Smooth muscle cell (in vitro differentiated cells): ENCODE results near the gene LSM3. TPM values are rescaled to one million over a fixed set of nuclear protein-coding genes. Genes with fewer than 3 reads are reported as not detected.

Experiments
- DNase-seq: peaks from one replicate; lab custom pipeline; 2025; ENCODE audit not compliant: unreplicated experiment; lab: John Stamatoyannopoulos, UW
- H2AFZ ChIP-seq: fragments of 200-600 bp; sonication (generic); 2 replicates; pipeline ENCODE4 v1.6.0; 2016; ENCODE audit warnings: antibody characterized with exemption, low read depth, mild to moderate bottlenecking
- H3F3A ChIP-seq: fragments of 200-600 bp; sonication (generic); 2 replicates; pipeline ENCODE4 v1.6.0; 2017; ENCODE audit warnings: antibody characterized with exemption, low read depth
- H3K27ac ChIP-seq: fragments of 200-600 bp; sonication (generic); 2 replicates; pipeline ENCODE4 v1.5.1; 2016; ENCODE audit warnings: low read depth, mild to moderate bottlenecking
- H3K27me3 ChIP-seq: fragments of 200-600 bp; sonication (generic); 2 replicates; pipeline ENCODE4 v1.6.1; 2016; ENCODE audit warnings: low read depth, mild to moderate bottlenecking
- H3K36me3 ChIP-seq: fragments of 200-600 bp; sonication (generic); 2 replicates; pipeline ENCODE4 v1.5.1; 2016; ENCODE audit warnings: low read depth
- H3K4me1 ChIP-seq: fragments of 200-600 bp; sonication (generic); 2 replicates; pipeline ENCODE4 v1.5.1; 2016; ENCODE audit warnings: low read depth
- H3K4me2 ChIP-seq: fragments of 200-600 bp; sonication (generic); 2 replicates; pipeline ENCODE4 v1.6.0; 2016; ENCODE audit warnings: mild to moderate bottlenecking
- H3K4me3 ChIP-seq: fragments of 200-600 bp; sonication (generic); 2 replicates; pipeline ENCODE4 v1.5.1; 2016; ENCODE audit warnings: mild to moderate bottlenecking
- H3K79me2 ChIP-seq: fragments of 200-600 bp; sonication (generic); 2 replicates; pipeline ENCODE4 v1.6.0; 2016; ENCODE audit warnings: low read depth, mild to moderate bottlenecking
- H3K9ac ChIP-seq: fragments of 200-600 bp; sonication (generic); 2 replicates; pipeline ENCODE4 v1.6.0; 2016; ENCODE audit warnings: low read depth
- H3K9me3 ChIP-seq: fragments of 200-600 bp; sonication (generic); replicated peaks from 2 replicates; pipeline ENCODE4 v1.5.1; 2016; ENCODE audit warnings: low read depth
- H4K20me1 ChIP-seq: fragments of 200-600 bp; sonication (generic); 2 replicates; pipeline ENCODE4 v1.6.0; 2016; ENCODE audit warnings: low read depth
- CTCF ChIP-seq: fragments of 200-600 bp; sonication (generic); IDR thresholded peaks from 2 replicates; pipeline ENCODE4 v1.5.1; 2017; ENCODE audit warnings: borderline replicate concordance, mild to moderate bottlenecking, antibody characterized with exemption; ENCODE audit not compliant: insufficient read depth, poor library complexity, severe bottlenecking
- WGBS: methylation state at CpG from one replicate; pipeline ENCODE4 v1.1.7; 2016; ENCODE audit warnings: low lambda C conversion rate; 5-methylcytosine and 5-hydroxymethylcytosine counted together
- polyA plus RNA-seq: library from polyadenylated mRNA; unstranded; fragments of >200 nt; fragmentation: Nextera tagmentation; extraction: Ambion mirVana; gene quantifications from 2 replicates; pipeline ENCODE4 v1.2.1, GENCODE V29; 2016
- total RNA-seq: library from RNA; depleted of rRNA; stranded (reverse); fragments of >200 nt; gene quantifications from 2 replicates; pipeline ENCODE4 v1.2.3, GENCODE V29; 2014

LSM3 gene
- total and polyA plus RNA-seq, 2 experiments from 2014 or later = 18.3 to 31.9 TPM

GRCh38 chr3:14222457-14222856 lies 43.8 kb downstream of the LSM3 start:
- DNase-seq = no peak
- no peak overlapping the region for H3K27ac ChIP-seq
- no peaks in the 10 kb centered on the region for H3K4me1 ChIP-seq
- no peaks in the 10 kb centered on the region for H3K79me2 ChIP-seq
- no peak overlapping the region for H3K4me3 ChIP-seq
- no peaks in the 10 kb centered on the region for H4K20me1 ChIP-seq
- no peaks in the 10 kb centered on the region for H3K36me3 ChIP-seq
- no peak for TF ChIP-seq CTCF
- H3K27me3 ChIP-seq = peaks cover 18% of the 10 kb centered on the region
- H3K9ac ChIP-seq = no peak overlapping the region
- H3F3A ChIP-seq = peaks cover 5% of the 10 kb centered on the region
- 76% methylated on average over 1 of the region's 1 CpG for WGBS
- H3K4me2 ChIP-seq = no peak overlapping the region
- H3K9me3 ChIP-seq = no peaks in the 10 kb centered on the region
- no peak overlapping the region for H2AFZ ChIP-seq

DNA sequence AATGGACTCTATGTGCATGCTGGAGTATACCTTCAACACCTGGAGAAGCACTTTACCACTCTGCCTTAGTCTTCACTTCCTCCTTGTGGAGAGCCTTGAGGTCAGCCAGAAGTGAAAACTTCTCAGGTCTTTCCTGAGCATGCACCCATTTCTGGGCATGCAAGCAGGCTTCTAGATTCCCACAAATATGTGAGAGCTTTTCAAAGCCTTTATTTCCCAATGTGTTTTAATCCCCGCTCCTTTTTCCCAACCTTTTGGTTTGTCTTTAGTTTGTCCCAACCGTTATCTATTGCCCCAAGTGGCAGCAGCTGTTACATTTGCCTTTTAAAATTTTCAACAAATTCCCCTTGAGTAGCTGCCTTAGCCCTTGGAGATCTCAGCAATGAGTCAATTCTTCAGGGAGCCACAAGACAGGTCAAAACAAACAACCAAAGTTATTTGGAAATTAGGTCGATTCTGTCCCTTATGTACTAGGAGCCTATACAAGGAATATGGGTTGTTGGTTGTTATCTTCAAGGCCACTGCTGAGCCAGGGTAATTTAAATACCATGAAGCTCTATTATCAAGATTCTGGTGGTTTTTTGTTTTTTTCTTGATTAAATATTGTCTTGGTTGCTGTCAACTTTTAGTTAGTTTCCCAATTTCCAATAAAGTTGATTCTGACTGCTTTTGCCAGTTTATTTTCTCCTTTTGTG lies 44.4 kb downstream of the LSM3 start:
- no peaks in the 10 kb centered on the region for H3K4me1 ChIP-seq
- H2AFZ ChIP-seq = no peak overlapping the region
- H3K4me2 ChIP-seq = peak overlapping the region; percentile 43
- no peaks in the 10 kb centered on the region for H3K9me3 ChIP-seq
- no peaks in the 10 kb centered on the region for H3K36me3 ChIP-seq
- no peaks in the 10 kb centered on the region for H3K79me2 ChIP-seq
- no peaks in the 10 kb centered on the region for H4K20me1 ChIP-seq
- 72% methylated on average over 3 of the region's 3 CpGs for WGBS
- DNase-seq = no peak
- no peak overlapping the region for H3K27ac ChIP-seq
- H3K9ac ChIP-seq = no peak overlapping the region
- H3K27me3 ChIP-seq = peaks cover 18% of the 10 kb centered on the region
- no peak overlapping the region for H3K4me3 ChIP-seq
- H3F3A ChIP-seq = peaks cover 5% of the 10 kb centered on the region
- TF ChIP-seq CTCF = no peak

GRCh38 chr3:14223595-14223994 lies 45.0 kb downstream of the LSM3 start:
- Histone ChIP-seq H3K79me2 (no peaks in the 10 kb centered on the region), H4K20me1 (no peaks in the 10 kb centered on the region), H3F3A (peaks cover 5% of the 10 kb centered on the region), H3K9me3 (no peaks in the 10 kb centered on the region), H3K27ac (no peak overlapping the region), H3K4me2 (no peak overlapping the region), H3K4me3 (no peak overlapping the region), H3K27me3 (peaks cover 23% of the 10 kb centered on the region), H2AFZ (no peak overlapping the region), H3K9ac (no peak overlapping the region), H3K36me3 (no peaks in the 10 kb centered on the region), H3K4me1 (no peaks in the 10 kb centered on the region)
- WGBS = 68% methylated on average over 1 of the region's 1 CpG
- no peak for TF ChIP-seq CTCF
- no peak for DNase-seq

DNA sequence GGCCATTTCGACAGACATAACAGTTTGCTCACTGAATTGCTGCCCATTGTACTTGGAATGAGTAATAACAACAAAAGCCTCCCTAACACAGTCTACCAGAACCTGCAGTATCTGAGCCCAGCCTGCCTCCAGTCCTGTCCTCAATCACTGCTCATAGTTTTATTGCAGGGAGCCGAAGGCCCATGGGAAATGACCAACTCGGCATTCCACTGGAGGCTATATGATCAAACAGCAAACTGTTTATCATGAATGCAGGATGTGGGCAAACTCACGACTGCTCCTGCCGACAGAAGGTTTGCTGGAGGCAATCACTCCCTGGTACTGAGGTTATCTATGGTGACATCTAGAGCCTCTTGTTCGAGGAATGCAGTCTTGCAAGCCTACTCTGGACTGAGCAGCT lies 46.3 kb downstream of the LSM3 start:
- no peaks in the 10 kb centered on the region for H3K36me3 ChIP-seq
- H3K9ac ChIP-seq = no peak overlapping the region
- no peak overlapping the region for H3K4me3 ChIP-seq
- no peaks in the 10 kb centered on the region for H4K20me1 ChIP-seq
- no peak overlapping the region for H3K4me2 ChIP-seq
- peak overlapping the region; percentile 6 for H3K27ac ChIP-seq
- H2AFZ ChIP-seq = no peak overlapping the region
- no peak for TF ChIP-seq CTCF
- H3K79me2 ChIP-seq = no peaks in the 10 kb centered on the region
- no peak for DNase-seq
- 19% methylated on average over 6 of the region's 6 CpGs for WGBS
- H3K27me3 ChIP-seq = peaks cover 29% of the 10 kb centered on the region
- H3K4me1 ChIP-seq = no peaks in the 10 kb centered on the region
- peaks cover 5% of the 10 kb centered on the region for H3F3A ChIP-seq
- H3K9me3 ChIP-seq = no peaks in the 10 kb centered on the region
